SK-N-SH (cell line): Measurements from ENCODE around the gene PLAC1.

Experiments
- EP300 ChIP-seq, 2 experiments: IDR thresholded peaks; 2 replicates each; pipeline versions ENCODE4 v1.4.0 to v1.6.1; 2012; ENCODE audit warnings: borderline replicate concordance in 1 of 2, low read depth in 1 of 2, low read length in 1 of 2
- EZH2phosphoT487 ChIP-seq: fragments of 200-600 bp; sonication (generic); IDR thresholded peaks from 2 replicates; pipeline ENCODE4 v1.6.1; 2017; ENCODE audit warnings: low read depth, mixed run types, mild to moderate bottlenecking, antibody characterized with exemption, moderate library complexity, borderline replicate concordance
- MXI1 ChIP-seq: IDR thresholded peaks from 2 replicates; pipeline ENCODE4 v1.6.1; 2012; ENCODE audit warnings: mild to moderate bottlenecking, low read depth, low read length, improper control_type of control experiment
- POLR2AphosphoS5 ChIP-seq: IDR thresholded peaks from 2 replicates; pipeline ENCODE4 v1.6.1; 2012; ENCODE audit warnings: low read depth, low read length
- RXRA ChIP-seq: IDR thresholded peaks from 2 replicates; pipeline ENCODE4 v1.4.0; 2012; ENCODE audit warnings: low read depth, mild to moderate bottlenecking, borderline replicate concordance
- SIN3A ChIP-seq: IDR thresholded peaks from 2 replicates; pipeline ENCODE4 v1.6.1; 2012; ENCODE audit warnings: low read depth, mild to moderate bottlenecking, low read length, moderate library complexity, borderline replicate concordance
- SMC3 ChIP-seq: IDR thresholded peaks from 2 replicates; pipeline ENCODE4 v1.6.1; 2012; ENCODE audit warnings: low read depth, low read length, improper control_type of control experiment
- TAF1 ChIP-seq: IDR thresholded peaks from 2 replicates; pipeline ENCODE4 v1.6.1; 2012; ENCODE audit warnings: low read depth, mild to moderate bottlenecking, low read length, moderate library complexity, borderline replicate concordance
- TF ChIP-seq, protein P1 (sequence below): IDR thresholded peaks from 2 replicates; pipeline ENCODE4; 2012
- TF ChIP-seq, protein P2 (sequence below): fragments of 200-600 bp; sonication (generic); IDR thresholded peaks from 2 replicates; pipeline ENCODE4 v1.6.1; 2017; ENCODE audit warnings: antibody characterized with exemption, mild to moderate bottlenecking, moderate library complexity
- TF ChIP-seq, protein P3 (sequence below): IDR thresholded peaks from 2 replicates; pipeline ENCODE4 v1.6.1; 2012; ENCODE audit warnings: mild to moderate bottlenecking, low read depth, low read length, moderate library complexity
- TF ChIP-seq, protein P4 (sequence below): fragments of 150-350 bp; IDR thresholded peaks from 2 replicates; pipeline ENCODE4 v1.6.1; 2017; ENCODE audit warnings: antibody characterized with exemption, low read length, low read depth, borderline replicate concordance
- TF ChIP-seq, protein P5 (sequence below): IDR thresholded peaks from 2 replicates; pipeline ENCODE4 v1.4.0; 2012; ENCODE audit warnings: low read depth
- TF ChIP-seq, protein P6 (sequence below): IDR thresholded peaks from 2 replicates; pipeline ENCODE4 v1.4.0; 2012; ENCODE audit warnings: low read depth, borderline replicate concordance

DNA sequence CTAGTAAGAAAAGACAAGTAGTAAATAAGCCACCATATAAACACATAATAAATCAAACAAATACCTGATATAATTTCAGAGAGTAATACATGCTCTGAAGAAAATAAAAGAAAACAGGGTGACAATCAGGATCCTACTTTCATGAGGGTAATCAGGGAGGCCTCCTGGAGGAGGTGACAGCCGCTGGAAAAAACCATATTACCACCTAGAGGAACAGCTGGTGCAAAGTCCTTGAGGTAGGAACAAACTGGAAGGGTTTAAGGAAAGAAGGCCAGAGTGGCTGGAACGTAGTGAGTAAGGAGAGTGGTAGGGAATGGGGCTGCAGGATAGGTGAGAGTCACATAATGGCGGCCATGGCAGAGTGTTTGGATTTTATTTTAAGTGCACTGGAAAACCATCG, 19.1 kb upstream of the PLAC1 start:
- no peak for TF ChIP-seq POLR2AphosphoS5
- TF ChIP-seq, protein P1, sequence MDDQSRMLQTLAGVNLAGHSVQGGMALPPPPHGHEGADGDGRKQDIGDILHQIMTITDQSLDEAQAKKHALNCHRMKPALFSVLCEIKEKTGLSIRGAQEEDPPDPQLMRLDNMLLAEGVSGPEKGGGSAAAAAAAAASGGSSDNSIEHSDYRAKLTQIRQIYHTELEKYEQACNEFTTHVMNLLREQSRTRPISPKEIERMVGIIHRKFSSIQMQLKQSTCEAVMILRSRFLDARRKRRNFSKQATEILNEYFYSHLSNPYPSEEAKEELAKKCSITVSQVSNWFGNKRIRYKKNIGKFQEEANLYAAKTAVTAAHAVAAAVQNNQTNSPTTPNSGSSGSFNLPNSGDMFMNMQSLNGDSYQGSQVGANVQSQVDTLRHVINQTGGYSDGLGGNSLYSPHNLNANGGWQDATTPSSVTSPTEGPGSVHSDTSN = no peak
- TF ChIP-seq, protein P2, sequence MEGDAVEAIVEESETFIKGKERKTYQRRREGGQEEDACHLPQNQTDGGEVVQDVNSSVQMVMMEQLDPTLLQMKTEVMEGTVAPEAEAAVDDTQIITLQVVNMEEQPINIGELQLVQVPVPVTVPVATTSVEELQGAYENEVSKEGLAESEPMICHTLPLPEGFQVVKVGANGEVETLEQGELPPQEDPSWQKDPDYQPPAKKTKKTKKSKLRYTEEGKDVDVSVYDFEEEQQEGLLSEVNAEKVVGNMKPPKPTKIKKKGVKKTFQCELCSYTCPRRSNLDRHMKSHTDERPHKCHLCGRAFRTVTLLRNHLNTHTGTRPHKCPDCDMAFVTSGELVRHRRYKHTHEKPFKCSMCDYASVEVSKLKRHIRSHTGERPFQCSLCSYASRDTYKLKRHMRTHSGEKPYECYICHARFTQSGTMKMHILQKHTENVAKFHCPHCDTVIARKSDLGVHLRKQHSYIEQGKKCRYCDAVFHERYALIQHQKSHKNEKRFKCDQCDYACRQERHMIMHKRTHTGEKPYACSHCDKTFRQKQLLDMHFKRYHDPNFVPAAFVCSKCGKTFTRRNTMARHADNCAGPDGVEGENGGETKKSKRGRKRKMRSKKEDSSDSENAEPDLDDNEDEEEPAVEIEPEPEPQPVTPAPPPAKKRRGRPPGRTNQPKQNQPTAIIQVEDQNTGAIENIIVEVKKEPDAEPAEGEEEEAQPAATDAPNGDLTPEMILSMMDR = no peak
- TF ChIP-seq SMC3 = no peak
- no peak for TF ChIP-seq MXI1
- TF ChIP-seq EZH2phosphoT487 = no peak
- TF ChIP-seq TAF1 = no peak
- TF ChIP-seq, protein P3, sequence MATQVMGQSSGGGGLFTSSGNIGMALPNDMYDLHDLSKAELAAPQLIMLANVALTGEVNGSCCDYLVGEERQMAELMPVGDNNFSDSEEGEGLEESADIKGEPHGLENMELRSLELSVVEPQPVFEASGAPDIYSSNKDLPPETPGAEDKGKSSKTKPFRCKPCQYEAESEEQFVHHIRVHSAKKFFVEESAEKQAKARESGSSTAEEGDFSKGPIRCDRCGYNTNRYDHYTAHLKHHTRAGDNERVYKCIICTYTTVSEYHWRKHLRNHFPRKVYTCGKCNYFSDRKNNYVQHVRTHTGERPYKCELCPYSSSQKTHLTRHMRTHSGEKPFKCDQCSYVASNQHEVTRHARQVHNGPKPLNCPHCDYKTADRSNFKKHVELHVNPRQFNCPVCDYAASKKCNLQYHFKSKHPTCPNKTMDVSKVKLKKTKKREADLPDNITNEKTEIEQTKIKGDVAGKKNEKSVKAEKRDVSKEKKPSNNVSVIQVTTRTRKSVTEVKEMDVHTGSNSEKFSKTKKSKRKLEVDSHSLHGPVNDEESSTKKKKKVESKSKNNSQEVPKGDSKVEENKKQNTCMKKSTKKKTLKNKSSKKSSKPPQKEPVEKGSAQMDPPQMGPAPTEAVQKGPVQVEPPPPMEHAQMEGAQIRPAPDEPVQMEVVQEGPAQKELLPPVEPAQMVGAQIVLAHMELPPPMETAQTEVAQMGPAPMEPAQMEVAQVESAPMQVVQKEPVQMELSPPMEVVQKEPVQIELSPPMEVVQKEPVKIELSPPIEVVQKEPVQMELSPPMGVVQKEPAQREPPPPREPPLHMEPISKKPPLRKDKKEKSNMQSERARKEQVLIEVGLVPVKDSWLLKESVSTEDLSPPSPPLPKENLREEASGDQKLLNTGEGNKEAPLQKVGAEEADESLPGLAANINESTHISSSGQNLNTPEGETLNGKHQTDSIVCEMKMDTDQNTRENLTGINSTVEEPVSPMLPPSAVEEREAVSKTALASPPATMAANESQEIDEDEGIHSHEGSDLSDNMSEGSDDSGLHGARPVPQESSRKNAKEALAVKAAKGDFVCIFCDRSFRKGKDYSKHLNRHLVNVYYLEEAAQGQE = no peak
- TF ChIP-seq SIN3A = no peak
- TF ChIP-seq, protein P4, sequence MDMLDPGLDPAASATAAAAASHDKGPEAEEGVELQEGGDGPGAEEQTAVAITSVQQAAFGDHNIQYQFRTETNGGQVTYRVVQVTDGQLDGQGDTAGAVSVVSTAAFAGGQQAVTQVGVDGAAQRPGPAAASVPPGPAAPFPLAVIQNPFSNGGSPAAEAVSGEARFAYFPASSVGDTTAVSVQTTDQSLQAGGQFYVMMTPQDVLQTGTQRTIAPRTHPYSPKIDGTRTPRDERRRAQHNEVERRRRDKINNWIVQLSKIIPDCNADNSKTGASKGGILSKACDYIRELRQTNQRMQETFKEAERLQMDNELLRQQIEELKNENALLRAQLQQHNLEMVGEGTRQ = no peak
- TF ChIP-seq, protein P5, sequence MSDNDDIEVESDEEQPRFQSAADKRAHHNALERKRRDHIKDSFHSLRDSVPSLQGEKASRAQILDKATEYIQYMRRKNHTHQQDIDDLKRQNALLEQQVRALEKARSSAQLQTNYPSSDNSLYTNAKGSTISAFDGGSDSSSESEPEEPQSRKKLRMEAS = no peak
- TF ChIP-seq, protein P6, sequence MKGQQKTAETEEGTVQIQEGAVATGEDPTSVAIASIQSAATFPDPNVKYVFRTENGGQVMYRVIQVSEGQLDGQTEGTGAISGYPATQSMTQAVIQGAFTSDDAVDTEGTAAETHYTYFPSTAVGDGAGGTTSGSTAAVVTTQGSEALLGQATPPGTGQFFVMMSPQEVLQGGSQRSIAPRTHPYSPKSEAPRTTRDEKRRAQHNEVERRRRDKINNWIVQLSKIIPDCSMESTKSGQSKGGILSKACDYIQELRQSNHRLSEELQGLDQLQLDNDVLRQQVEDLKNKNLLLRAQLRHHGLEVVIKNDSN = no peak
- no peak for TF ChIP-seq EP300 (IDR thresholded peaks at IDR 0.05; ENCODE audit: borderline replicate concordance in 1 of 2, low read depth in 1 of 2, low read length in 1 of 2)
- TF ChIP-seq RXRA = no peak
